HL-60 (cell line): ENCODE data around the gene ENOX2.
A peak's percentile ranks its signal among the peaks of the same experiment; 100 is the strongest.

Experiments
- DNase-seq, 2 experiments: peaks; one replicate each; pipeline ENCODE4 v3.0.0-alpha.2; 2010 to 2020; ENCODE audit warnings: low read depth in 1 of 2, low spot score in 1 of 2
- H3K27ac ChIP-seq: fragments of 250-450 bp; sonication (Bioruptor Pico); replicated peaks from 2 replicates; pipeline ENCODE4 v1.5.1; 2020; ENCODE audit warnings: mild to moderate bottlenecking, moderate library complexity
- H3K27me3 ChIP-seq: fragments of 250-450 bp; sonication (Bioruptor Pico); 2 replicates; pipeline ENCODE4 v1.5.1; 2021; ENCODE audit warnings: mild to moderate bottlenecking, moderate library complexity; ENCODE audit not compliant: insufficient read depth, poor library complexity, severe bottlenecking
- H3K4me3 ChIP-seq: replicated peaks from 2 replicates; pipeline ENCODE4 v1.5.1; 2011; ENCODE audit warnings: mild to moderate bottlenecking, control low read depth, low read length; ENCODE audit not compliant: insufficient read depth
- GABPA ChIP-seq: IDR thresholded peaks from 2 replicates; pipeline ENCODE4 v1.6.1; 2012; ENCODE audit warnings: low read depth
- POLR2AphosphoS5 ChIP-seq: IDR thresholded peaks from 2 replicates; pipeline ENCODE4 v1.6.1; 2012; ENCODE audit warnings: low read depth
- SPI1 ChIP-seq: IDR thresholded peaks from 2 replicates; pipeline ENCODE4 v1.6.1; 2012; ENCODE audit warnings: low read depth, mild to moderate bottlenecking, borderline replicate concordance
- long read RNA-seq: library from polyadenylated mRNA; unstranded; transcript quantifications from one replicate; pipeline ENCODE4 v2.0.0, GENCODE V29; 2020
- TF ChIP-seq, protein P1 (sequence below): IDR thresholded peaks from 2 replicates; pipeline ENCODE4 v1.6.1; 2012; ENCODE audit warnings: low read depth; ENCODE audit not compliant: insufficient replicate concordance
- TF ChIP-seq, protein P2 (sequence below): IDR thresholded peaks from one replicate; pipeline ENCODE4 v1.5.1; 2011; ENCODE audit warnings: low read length, control low read depth, inconsistent platforms; ENCODE audit not compliant: insufficient read depth

The ENOX2 gene, protein sequence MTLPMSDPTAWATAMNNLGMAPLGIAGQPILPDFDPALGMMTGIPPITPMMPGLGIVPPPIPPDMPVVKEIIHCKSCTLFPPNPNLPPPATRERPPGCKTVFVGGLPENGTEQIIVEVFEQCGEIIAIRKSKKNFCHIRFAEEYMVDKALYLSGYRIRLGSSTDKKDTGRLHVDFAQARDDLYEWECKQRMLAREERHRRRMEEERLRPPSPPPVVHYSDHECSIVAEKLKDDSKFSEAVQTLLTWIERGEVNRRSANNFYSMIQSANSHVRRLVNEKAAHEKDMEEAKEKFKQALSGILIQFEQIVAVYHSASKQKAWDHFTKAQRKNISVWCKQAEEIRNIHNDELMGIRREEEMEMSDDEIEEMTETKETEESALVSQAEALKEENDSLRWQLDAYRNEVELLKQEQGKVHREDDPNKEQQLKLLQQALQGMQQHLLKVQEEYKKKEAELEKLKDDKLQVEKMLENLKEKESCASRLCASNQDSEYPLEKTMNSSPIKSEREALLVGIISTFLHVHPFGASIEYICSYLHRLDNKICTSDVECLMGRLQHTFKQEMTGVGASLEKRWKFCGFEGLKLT
- long read RNA-seq, full-length matches to known transcripts: 51 of 82 reads
- long read RNA-seq, partial matches to known transcripts: 15 of 82 reads
- long read RNA-seq, other reads (novel, unspliced or antisense): 16 of 82 reads

DNA sequence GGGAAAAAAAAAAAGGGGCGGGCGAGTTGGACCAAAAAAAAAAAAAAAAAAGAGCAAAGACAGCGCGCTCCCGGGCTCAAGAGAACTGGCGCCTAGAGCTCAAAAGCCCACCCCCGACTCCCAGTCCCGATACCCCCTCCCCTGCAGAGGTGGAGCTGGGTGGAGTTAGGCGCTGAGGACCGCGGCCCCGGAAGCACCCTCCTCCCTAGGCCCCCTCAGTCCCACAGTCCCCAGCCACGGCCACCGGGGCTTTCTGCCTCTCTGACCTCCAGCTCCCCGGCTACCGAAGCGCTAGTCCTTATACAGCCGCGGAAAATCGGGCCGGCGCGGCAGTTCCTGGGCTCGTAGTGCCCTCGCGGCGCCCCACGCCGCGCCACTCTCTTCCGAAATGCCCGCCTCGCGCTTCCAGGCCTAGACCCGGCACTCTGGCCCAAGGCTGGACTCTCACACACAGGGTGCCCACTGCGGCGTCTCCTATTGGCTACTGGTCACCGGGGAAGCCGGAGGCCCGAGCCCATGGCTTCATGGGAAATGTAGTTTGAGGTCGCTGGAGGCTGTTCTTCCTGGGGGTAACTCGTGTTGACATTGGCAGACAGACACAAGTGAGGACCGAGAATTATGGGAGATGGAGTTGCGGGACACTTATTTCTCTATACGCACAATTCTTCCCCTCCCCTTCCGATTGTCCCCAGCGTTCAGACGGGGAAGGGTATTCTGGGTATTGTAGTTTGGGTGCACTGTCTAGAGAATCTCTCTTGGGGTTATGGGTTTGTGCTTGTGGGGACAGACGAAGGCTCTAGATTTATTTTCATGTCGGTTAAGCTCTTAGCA is at the start of gene ENOX2:
Gene ENOX2 (minus strand): TSS at position 427 of the 831 bp plus-strand sequence. CDS start 199,993 bp downstream, outside the sequence.
- Histone ChIP-seq H3K4me3 (peak within 1 kb of the TSS; percentile 71), H3K27me3 (no peaks in the 10 kb centered on the region), H3K27ac (peak within 1 kb of the TSS; percentile 89)
- no peak for TF ChIP-seq SPI1
- TF ChIP-seq POLR2AphosphoS5: peak; percentile 47; the same call in 1 of the 2 replicates
- TF ChIP-seq, protein P1, sequence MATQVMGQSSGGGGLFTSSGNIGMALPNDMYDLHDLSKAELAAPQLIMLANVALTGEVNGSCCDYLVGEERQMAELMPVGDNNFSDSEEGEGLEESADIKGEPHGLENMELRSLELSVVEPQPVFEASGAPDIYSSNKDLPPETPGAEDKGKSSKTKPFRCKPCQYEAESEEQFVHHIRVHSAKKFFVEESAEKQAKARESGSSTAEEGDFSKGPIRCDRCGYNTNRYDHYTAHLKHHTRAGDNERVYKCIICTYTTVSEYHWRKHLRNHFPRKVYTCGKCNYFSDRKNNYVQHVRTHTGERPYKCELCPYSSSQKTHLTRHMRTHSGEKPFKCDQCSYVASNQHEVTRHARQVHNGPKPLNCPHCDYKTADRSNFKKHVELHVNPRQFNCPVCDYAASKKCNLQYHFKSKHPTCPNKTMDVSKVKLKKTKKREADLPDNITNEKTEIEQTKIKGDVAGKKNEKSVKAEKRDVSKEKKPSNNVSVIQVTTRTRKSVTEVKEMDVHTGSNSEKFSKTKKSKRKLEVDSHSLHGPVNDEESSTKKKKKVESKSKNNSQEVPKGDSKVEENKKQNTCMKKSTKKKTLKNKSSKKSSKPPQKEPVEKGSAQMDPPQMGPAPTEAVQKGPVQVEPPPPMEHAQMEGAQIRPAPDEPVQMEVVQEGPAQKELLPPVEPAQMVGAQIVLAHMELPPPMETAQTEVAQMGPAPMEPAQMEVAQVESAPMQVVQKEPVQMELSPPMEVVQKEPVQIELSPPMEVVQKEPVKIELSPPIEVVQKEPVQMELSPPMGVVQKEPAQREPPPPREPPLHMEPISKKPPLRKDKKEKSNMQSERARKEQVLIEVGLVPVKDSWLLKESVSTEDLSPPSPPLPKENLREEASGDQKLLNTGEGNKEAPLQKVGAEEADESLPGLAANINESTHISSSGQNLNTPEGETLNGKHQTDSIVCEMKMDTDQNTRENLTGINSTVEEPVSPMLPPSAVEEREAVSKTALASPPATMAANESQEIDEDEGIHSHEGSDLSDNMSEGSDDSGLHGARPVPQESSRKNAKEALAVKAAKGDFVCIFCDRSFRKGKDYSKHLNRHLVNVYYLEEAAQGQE: no peak
- peak; percentile 70 for TF ChIP-seq GABPA
- TF ChIP-seq, protein P2, sequence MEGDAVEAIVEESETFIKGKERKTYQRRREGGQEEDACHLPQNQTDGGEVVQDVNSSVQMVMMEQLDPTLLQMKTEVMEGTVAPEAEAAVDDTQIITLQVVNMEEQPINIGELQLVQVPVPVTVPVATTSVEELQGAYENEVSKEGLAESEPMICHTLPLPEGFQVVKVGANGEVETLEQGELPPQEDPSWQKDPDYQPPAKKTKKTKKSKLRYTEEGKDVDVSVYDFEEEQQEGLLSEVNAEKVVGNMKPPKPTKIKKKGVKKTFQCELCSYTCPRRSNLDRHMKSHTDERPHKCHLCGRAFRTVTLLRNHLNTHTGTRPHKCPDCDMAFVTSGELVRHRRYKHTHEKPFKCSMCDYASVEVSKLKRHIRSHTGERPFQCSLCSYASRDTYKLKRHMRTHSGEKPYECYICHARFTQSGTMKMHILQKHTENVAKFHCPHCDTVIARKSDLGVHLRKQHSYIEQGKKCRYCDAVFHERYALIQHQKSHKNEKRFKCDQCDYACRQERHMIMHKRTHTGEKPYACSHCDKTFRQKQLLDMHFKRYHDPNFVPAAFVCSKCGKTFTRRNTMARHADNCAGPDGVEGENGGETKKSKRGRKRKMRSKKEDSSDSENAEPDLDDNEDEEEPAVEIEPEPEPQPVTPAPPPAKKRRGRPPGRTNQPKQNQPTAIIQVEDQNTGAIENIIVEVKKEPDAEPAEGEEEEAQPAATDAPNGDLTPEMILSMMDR: no peak
- peak; percentile 81 to 95 for DNase-seq

DNA sequence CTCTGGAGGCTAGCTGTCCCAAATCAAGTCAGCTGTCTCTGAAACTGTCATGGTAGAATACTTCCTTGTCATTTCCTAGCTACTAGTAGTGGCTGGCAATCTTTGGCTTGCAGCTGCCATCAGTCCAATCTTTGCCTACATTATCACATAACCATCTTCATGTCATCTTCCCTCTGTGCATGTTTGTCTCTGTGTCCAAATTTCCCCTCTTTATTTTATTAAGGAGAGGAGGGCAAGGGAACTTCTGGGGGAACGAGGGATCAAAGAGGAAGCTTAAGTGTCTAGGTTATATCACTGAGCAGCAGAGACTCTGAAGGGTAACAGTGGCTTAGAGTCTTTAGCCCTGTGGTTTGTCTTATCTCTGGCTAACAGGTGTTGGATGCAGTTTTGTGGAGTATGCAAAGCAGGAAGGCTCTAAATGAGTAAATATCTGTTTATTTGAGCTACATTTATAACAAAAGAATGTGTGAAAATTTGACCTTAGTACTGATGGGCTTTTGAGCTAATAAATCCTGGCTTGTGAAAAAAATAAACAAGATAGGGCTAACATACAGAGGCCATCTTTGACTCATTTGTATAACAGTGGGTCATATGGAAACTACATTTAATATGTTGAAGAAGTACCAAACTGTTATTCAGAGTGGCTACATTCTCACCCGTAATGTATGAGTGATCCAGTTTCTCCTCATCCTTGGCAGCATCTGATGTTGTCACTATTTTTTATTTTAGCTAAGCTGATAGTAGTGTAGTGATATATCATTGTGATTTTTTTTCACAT is 49.4 kb upstream of the ENOX2 start:
- no peak for TF ChIP-seq GABPA
- TF ChIP-seq, protein P1: no peak
- no peak for TF ChIP-seq POLR2AphosphoS5
- TF ChIP-seq SPI1: no peak
- no peak overlapping the region for H3K4me3 ChIP-seq
- H3K27me3 ChIP-seq: no peaks in the 10 kb centered on the region

DNA sequence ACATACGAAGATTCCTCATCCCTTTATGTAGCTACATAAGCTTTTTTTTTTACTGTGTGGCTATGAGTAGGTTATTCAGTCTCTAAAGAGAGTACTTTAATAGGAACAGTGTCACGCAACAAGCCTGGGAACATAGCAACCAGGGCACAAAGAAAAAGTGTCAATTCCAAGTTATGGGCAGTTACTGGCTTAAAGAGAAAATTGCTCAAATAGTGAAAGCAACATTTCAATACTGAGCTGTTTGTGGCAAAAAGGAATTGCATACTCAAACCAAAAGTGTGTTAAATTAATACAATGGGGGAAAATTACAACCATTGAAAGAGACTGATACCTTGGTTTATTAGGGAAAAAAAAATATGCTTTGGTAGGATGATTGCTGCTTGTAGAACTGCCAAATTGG is 41.2 kb upstream of the ENOX2 start:
- DNase-seq: no peak
- H3K27ac ChIP-seq: no peak overlapping the region
- TF ChIP-seq POLR2AphosphoS5 (no peak), SPI1 (no peak), GABPA (no peak)
- TF ChIP-seq, protein P1: no peak
- TF ChIP-seq, protein P2: no peak
- H3K27me3 ChIP-seq: no peaks in the 10 kb centered on the region
- no peak overlapping the region for H3K4me3 ChIP-seq

More for the DNA sequence above, 49.4 kb upstream of the ENOX2 start:
- no peak for DNase-seq
- H3K27ac ChIP-seq: no peak overlapping the region
